Endothelial cell of umbilical vein (primary cell): ENCODE data around the gene TTF2.

ENCODE experiments used
- GATA2 ChIP-seq: IDR thresholded peaks from 2 replicates; pipeline ENCODE4 v1.7.0; 2011; ENCODE audit warnings: low read depth, mild to moderate bottlenecking, moderate library complexity, mixed read lengths, low read length; ENCODE audit not compliant: insufficient read length, insufficient read depth
- MYC ChIP-seq: IDR thresholded peaks from one replicate; pipeline ENCODE4 v1.6.1; 2011; ENCODE audit warnings: mild to moderate bottlenecking, low read depth, low read length
- POLR2A ChIP-seq: IDR thresholded peaks from 2 replicates; pipeline ENCODE4 v1.6.1; 2012; ENCODE audit warnings: low read depth, mild to moderate bottlenecking, control low read depth, low read length
- POLR2AphosphoS5 ChIP-seq: IDR thresholded peaks from 2 replicates; pipeline ENCODE4 v1.6.1; 2012; ENCODE audit warnings: low read depth, mild to moderate bottlenecking, control low read depth, low read length, moderate library complexity; ENCODE audit not compliant: insufficient read depth
- TF ChIP-seq, protein P1 (sequence below), 2 donors: IDR thresholded peaks; 1 replicate in 1 of 2; 2 replicates in 1 of 2; pipeline ENCODE4 v1.5.1; 2011; ENCODE audit warnings: low read length in 2 of 2, mild to moderate bottlenecking in 2 of 2, moderate library complexity in 2 of 2, control low read depth in 1 of 2, inconsistent platforms in 1 of 2, low read depth in 1 of 2; ENCODE audit not compliant: insufficient read depth in 1 of 2; ENCODE audit errors: extremely low read depth in 1 of 2
- TF ChIP-seq, protein P2 (sequence below): IDR thresholded peaks from 2 replicates; pipeline ENCODE4 v1.6.1; 2011; ENCODE audit not compliant: insufficient read depth, insufficient read length

DNA sequence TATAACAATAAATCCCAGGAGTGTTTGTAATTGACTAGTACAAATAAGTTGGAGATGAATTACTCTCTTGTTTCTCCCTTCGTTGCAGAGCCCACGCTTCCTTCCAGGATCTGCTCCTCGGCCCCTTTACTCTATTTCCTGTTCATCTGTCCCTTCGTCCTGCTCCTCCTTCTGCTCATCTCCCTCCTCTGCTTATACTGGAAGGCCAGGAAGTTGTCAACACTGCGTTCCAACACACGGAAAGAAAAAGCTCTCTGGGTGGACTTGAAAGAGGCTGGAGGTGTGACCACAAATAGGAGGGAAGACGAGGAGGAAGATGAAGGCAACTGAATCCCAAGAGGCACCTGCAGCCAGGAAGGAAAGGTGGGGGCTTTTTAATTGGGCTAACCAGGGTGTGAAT is 26.4 kb upstream of the TTF2 start:
- TF ChIP-seq, protein P1, sequence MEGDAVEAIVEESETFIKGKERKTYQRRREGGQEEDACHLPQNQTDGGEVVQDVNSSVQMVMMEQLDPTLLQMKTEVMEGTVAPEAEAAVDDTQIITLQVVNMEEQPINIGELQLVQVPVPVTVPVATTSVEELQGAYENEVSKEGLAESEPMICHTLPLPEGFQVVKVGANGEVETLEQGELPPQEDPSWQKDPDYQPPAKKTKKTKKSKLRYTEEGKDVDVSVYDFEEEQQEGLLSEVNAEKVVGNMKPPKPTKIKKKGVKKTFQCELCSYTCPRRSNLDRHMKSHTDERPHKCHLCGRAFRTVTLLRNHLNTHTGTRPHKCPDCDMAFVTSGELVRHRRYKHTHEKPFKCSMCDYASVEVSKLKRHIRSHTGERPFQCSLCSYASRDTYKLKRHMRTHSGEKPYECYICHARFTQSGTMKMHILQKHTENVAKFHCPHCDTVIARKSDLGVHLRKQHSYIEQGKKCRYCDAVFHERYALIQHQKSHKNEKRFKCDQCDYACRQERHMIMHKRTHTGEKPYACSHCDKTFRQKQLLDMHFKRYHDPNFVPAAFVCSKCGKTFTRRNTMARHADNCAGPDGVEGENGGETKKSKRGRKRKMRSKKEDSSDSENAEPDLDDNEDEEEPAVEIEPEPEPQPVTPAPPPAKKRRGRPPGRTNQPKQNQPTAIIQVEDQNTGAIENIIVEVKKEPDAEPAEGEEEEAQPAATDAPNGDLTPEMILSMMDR (IDR thresholded peaks at IDR 0.05; ENCODE audit: extremely low read depth in 1 of 2, insufficient read depth in 1 of 2, low read depth in 1 of 2, low read length in 2 of 2): no peak
- TF ChIP-seq, protein P2, sequence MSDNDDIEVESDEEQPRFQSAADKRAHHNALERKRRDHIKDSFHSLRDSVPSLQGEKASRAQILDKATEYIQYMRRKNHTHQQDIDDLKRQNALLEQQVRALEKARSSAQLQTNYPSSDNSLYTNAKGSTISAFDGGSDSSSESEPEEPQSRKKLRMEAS: no peak
- TF ChIP-seq GATA2: no peak
- TF ChIP-seq POLR2A: no peak
- TF ChIP-seq MYC: no peak
- no peak for TF ChIP-seq POLR2AphosphoS5
